ENCODE data around the gene NPDC1.

Gene NPDC1

GRCh38 chr9:137041124-137041523 lies 4.9 kb downstream of the NPDC1 start:
- Histone ChIP-seq H2AFZ (ENCODE audit: low read depth) (no peak overlapping the region), H3K27ac (no peak overlapping the region), H3K4me3 (IDR thresholded peaks at IDR 0.05; ENCODE audit: insufficient read depth, low read depth, low read length) (no peak overlapping the region), H3K9ac (no peak overlapping the region), H3K27me3 (ENCODE audit: insufficient read depth, low read depth) (peaks cover 89% of the 10 kb centered on the region), H3K36me3 (ENCODE audit: insufficient read depth) (no peaks in the 10 kb centered on the region), H4K20me1 (ENCODE audit: insufficient read depth) (no peaks in the 10 kb centered on the region), H3K79me2 (ENCODE audit: insufficient read depth, low read depth) (no peaks in the 10 kb centered on the region), H3K4me1 (ENCODE audit: low read depth, poor library complexity, severe bottlenecking) (no peaks in the 10 kb centered on the region), H3K4me2 (no peak overlapping the region)
- TF ChIP-seq CTCF (conservative IDR thresholded peaks at IDR 0.05; ENCODE audit: low read depth, low read length), result no peak

GRCh38 chr9:137040568-137040967 lies 5.4 kb downstream of the NPDC1 start:
- Histone ChIP-seq H3K79me2 (ENCODE audit: insufficient read depth, low read depth) (no peaks in the 10 kb centered on the region), H3K9ac (no peak overlapping the region), H3K4me2 (no peak overlapping the region), H2AFZ (ENCODE audit: low read depth) (no peak overlapping the region), H3K27ac (no peak overlapping the region), H3K4me3 (IDR thresholded peaks at IDR 0.05; ENCODE audit: insufficient read depth, low read depth, low read length) (no peak overlapping the region), H3K4me1 (ENCODE audit: low read depth, poor library complexity, severe bottlenecking) (no peaks in the 10 kb centered on the region), H3K27me3 (ENCODE audit: insufficient read depth, low read depth) (peaks cover 87% of the 10 kb centered on the region), H4K20me1 (ENCODE audit: insufficient read depth) (no peaks in the 10 kb centered on the region), H3K36me3 (ENCODE audit: insufficient read depth) (no peaks in the 10 kb centered on the region)
- no peak for TF ChIP-seq CTCF (conservative IDR thresholded peaks at IDR 0.05; ENCODE audit: low read depth, low read length)

GRCh38 chr9:137039611-137040366 lies 6.2 kb downstream of the NPDC1 start:
- no peak overlapping the region for H3K4me3 ChIP-seq (IDR thresholded peaks at IDR 0.05; ENCODE audit: insufficient read depth, low read depth, low read length)
- H3K4me1 ChIP-seq (ENCODE audit: low read depth, poor library complexity, severe bottlenecking), result peaks cover 7% of the 10 kb centered on the region
- H3K9ac ChIP-seq, result no peak overlapping the region
- H2AFZ ChIP-seq (ENCODE audit: low read depth), result no peak overlapping the region
- no peak overlapping the region for H3K4me2 ChIP-seq
- no peak for TF ChIP-seq CTCF (conservative IDR thresholded peaks at IDR 0.05; ENCODE audit: low read depth, low read length)
- H3K27me3 ChIP-seq (ENCODE audit: insufficient read depth, low read depth), result peaks cover 80% of the 10 kb centered on the region
- no peak overlapping the region for H3K27ac ChIP-seq
- no peaks in the 10 kb centered on the region for H3K79me2 ChIP-seq (ENCODE audit: insufficient read depth, low read depth)
- no peaks in the 10 kb centered on the region for H4K20me1 ChIP-seq (ENCODE audit: insufficient read depth)
- H3K36me3 ChIP-seq (ENCODE audit: insufficient read depth), result no peaks in the 10 kb centered on the region

GRCh38 chr9:137038916-137039315 lies 7.1 kb downstream of the NPDC1 start:
- H2AFZ ChIP-seq (ENCODE audit: low read depth), result no peak overlapping the region
- H3K4me3 ChIP-seq (IDR thresholded peaks at IDR 0.05; ENCODE audit: insufficient read depth, low read depth, low read length), result no peak overlapping the region
- H3K4me1 ChIP-seq (ENCODE audit: low read depth, poor library complexity, severe bottlenecking), result peaks cover 13% of the 10 kb centered on the region
- peaks cover 72% of the 10 kb centered on the region for H3K27me3 ChIP-seq (ENCODE audit: insufficient read depth, low read depth)
- no peaks in the 10 kb centered on the region for H3K79me2 ChIP-seq (ENCODE audit: insufficient read depth, low read depth)
- no peak overlapping the region for H3K4me2 ChIP-seq
- no peaks in the 10 kb centered on the region for H3K36me3 ChIP-seq (ENCODE audit: insufficient read depth)
- no peak overlapping the region for H3K9ac ChIP-seq
- H4K20me1 ChIP-seq (ENCODE audit: insufficient read depth), result no peaks in the 10 kb centered on the region
- no peak for TF ChIP-seq CTCF (conservative IDR thresholded peaks at IDR 0.05; ENCODE audit: low read depth, low read length)
- H3K27ac ChIP-seq, result no peak overlapping the region
